NCI-H1048 (cell line): ENCODE measurements around the gene TMEM63A.
"Not testable (repeated sequence)": the region's sequence is repeated elsewhere in the genome, so short reads cannot be mapped to it uniquely, and the experiment has no call there.

Experiments used
- DNase-seq: peaks from one replicate; lab custom pipeline; 2025; lab: John Stamatoyannopoulos, UW

TMEM63A gene

GRCh38 chr1:225845097-225845496 is 37.1 kb downstream of the TMEM63A start:
- DNase-seq, result no peak

- DNase-seq, result no peak
Measured at GRCh38 chr1:225844236-225845061, 37.7 kb downstream of the TMEM63A start.

- DNase-seq, result no peak
Measured at GRCh38 chr1:225843426-225843795, 38.8 kb downstream of the TMEM63A start.

DNA sequence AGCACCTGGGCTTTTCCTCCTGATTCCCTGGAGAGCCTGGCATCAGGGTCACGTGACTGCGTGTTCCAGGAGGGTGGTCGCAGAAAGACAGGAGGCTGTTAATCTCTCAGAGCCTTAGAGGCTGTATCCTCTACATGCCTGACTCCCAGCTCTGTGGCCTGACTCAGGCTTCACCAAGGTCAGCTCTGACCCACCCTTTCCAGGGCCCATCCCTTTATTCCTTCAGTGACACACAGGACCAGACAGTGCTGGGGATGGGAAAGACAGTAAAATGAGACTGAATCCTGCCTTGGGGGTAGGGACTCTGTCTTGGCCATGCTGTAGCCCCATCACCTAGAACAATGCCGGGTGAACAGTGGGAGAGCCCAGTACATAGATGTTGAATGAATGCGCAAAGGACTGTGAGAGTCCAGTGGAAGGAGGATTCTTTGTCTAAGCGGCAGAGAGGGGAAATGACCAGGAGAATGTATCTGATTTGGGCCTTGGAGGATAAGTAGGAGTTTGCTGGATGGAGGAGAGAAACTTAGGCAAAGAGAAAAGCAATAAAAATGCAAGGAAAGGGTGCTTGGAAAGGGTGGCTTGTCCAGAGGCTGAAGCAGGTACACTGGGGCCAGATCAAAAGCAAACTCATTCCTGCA is 39.3 kb downstream of the TMEM63A start:
- DNase-seq, result no peak

DNA sequence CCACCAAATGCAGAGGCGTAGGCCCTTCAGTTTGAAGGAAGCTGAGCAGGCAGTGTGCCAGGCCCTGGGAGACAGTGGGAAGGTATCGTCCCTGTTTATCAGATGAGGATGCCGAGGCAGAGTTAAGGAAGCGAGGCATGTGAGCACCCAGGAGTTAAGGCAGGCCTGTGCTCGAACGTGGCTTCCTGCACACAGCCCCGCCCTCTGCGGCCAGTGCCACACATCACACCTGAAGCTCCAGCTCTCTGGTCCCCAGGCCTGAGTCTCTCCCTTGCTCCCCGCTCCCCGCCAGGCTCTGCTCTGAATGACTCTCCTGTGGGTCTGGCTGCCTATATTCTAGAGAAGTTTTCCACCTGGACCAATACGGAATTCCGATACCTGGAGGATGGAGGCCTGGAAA is 40.1 kb downstream of the TMEM63A start:
- no peak for DNase-seq

DNA sequence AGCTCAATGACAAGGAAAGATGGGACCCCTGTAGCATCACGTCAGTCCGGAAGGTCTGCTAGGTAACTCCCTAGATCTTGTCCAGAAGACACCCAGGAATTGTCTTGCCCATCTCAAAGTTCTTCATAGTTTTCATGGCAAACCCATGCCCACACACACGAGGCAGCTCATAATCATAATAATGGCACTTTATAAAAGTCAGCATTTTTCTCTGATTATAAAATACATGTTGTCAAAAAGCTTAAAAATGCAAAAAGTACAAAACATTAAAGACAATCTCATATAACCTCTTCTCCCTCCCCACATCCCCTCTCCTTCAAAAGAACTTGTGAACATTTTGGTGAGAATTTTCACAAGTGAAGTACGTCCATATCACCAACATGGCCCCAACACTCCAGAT is 41.5 kb downstream of the TMEM63A start:
- no peak for DNase-seq

- no peak for DNase-seq
Measured at GRCh38 chr1:225840223-225840610, 42.0 kb downstream of the TMEM63A start.

DNA sequence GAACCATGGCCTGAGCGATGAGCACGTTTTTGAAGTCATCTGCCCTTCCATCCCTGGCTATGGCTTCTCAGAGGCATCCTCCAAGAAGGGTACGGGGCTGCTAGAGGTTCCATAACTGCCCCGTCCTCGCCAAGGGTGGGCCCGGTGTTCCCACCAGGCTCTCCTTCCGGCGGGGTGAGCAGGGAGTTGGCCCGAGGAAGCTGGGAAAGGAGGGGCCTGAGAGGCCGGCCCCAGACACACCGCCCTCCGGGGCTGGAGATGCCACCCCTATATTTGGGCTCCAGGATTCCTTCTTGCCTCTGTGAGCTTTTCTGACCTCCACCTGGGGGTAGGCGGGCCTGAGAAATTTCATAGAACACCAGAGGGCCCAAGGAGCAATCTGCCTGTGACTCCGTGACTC is 43.4 kb downstream of the TMEM63A start:
- no peak for DNase-seq

DNA sequence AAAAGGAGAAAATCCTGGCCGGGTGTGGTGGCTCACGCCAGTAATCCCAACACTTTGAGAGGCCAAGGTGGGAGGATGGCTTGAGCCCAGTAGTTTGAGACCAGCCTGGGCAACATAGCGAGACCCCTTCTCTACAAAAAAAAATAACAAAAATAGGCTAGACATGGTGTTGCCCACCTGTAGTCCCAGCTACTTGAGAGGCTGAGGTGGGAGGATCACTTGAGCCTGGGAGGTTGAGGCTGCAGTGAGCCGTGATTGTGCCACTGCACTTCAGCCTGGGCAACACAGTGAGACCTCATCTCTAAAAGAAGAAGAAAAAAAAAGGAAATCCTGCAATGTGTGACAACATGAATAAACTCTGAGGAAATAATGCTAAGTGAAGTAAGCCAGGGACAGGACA is 45.9 kb downstream of the TMEM63A start:
- not testable (repeated sequence) for DNase-seq

DNA sequence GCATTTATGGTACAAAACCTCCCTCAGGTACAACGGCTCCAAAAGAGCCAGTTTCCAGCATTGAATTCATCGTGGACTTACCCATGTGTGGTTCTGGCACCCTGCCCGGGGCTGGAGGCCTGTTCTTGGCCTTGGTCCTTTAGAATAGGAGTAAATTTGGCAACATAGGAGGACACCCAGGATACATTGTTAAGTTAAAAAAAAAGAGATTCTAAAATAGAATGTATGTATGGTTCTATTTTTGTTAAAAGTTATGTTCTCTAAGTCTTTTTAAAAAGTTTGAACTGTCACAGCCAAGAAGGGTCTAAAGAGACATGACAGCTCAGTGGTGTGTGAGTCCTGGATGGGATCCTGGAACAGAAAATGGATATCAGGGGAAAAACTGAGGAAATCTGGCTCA is 46.3 kb downstream of the TMEM63A start:
- no peak for DNase-seq

- DNase-seq, result no peak
Measured at GRCh38 chr1:225834417-225835329, 47.5 kb downstream of the TMEM63A start.

GRCh38 chr1:225830841-225831240 is 51.3 kb downstream of the TMEM63A start:
- DNase-seq, result no peak

DNA sequence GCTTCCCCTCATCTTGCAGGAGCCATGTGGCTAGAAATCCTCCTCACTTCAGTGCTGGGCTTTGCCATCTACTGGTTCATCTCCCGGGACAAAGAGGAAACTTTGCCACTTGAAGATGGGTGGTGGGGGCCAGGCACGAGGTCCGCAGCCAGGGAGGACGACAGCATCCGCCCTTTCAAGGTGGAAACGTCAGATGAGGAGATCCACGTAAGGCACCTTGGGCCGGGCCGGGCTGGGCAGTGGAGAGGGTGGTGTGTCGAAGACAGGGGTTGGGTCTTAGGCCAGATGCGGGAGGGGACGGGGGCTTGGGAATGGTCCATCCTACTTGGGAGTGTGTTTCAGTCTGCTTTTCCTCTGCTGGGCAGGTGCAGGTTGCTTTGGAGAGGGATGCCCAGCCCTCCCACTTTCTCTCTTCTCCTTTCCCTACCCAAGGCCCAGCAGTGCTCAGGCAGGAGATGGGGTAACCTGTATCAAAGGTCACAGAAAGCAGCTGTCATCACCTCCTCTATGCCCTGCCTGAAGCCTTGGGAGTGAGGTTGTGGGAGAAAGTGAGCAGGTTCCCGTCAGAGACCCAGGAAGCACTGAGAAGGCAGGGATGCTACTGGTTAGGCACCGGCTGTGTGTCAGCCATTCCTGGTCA is 53.4 kb downstream of the TMEM63A start:
- DNase-seq, result no peak

DNA sequence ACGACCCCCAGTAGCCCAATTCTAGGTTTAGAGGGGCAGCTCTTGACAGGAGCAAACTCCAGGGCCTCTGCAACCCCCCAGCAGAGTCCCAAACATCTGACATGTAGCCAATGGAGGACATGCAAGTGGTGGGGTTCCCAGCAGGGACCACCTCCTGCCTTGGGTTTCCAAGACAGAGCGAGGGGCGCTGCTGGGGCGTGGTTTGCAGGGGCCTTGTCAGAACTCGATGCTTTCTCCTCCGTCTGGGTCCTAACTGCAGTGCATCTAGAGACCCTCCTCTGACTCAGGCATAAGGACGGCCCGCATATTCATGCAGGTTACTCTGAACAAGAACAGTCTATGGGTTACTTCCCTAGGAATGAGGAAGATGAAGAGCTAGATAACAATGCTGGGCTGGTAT is 55.1 kb downstream of the TMEM63A start:
- DNase-seq, result no peak

GRCh38 chr1:225825607-225826007 is 56.6 kb downstream of the TMEM63A start:
- no peak for DNase-seq

- no peak for DNase-seq
Measured at GRCh38 chr1:225825078-225825477, 57.1 kb downstream of the TMEM63A start.

DNA sequence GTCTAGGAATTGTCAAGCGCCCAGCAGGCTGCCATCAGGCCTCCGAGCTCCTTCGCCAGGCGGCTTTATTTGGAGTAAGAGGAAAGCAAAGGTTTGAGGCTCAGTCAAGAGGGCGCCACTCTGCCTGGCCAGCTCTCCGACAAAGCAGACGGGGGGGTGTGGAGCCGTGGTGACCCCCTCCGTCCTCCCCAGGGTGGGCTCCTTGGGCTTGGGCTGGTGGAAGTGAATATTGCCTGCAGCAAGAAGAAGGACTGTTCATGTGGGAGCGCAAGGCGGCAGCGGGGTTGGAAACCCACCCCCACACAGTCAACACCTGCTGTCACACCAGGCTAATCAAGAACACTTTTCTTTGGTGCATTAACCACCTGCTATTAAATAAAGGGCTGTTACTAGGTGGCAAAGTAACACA is 57.6 kb downstream of the TMEM63A start:
- no peak for DNase-seq

DNA sequence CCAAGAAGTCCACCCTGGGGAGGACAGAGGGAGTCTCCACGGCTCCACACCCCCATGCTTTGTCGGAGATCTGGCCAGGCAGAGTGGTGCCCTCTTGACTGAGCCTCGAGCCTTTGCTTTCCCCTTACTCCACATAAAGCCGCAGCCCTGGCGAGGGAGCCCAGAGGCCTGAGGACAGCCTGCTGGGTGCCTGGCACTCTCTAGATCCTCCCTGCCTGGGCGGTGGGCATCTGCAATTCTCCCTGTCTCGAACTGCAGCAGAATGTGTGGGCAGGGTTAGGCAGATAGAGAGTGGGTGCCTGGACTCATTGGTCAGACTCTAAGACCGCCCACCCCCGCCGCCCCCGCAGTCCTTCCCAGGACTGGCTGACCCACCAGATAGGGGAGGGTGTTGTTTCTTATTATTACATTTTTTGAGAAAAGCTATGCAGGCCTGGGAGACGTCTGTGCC is 58.3 kb downstream of the TMEM63A start:
- no peak for DNase-seq

DNA sequence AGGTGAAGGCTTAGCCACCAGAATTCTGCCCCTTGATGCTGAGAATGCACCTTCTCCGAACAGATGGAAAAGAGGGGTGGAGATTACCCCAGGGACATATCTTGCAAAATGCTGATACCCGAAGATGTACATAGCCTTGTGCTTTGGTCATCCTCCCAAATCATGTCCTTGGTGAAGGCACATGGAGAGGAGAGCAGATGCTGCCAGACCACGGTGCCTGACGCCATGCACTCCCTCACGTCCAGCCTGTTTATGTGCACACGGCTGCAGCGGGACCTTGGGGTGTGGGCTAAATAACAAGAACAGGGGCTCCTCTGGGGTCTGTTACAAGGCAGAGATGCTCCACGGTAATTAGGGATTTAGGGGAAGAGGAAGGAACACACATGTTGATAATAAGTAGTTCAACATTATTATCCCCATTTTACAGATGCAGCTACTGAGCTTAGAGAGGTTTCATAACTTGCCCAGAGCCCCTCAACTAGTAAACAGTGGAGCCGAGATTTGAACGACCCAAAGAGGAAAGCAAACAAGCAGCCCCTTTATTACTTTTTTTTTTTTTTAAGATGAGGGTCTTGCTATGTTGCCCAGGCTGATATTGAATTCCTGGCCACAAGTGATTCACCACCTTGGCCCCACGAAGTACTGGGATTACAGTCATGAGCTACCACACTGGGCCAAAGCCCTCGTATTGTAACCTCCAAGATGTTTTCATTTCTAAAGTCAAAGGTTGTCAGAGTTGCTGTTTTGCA is 59.4 kb downstream of the TMEM63A start:
- DNase-seq, result no peak

DNA sequence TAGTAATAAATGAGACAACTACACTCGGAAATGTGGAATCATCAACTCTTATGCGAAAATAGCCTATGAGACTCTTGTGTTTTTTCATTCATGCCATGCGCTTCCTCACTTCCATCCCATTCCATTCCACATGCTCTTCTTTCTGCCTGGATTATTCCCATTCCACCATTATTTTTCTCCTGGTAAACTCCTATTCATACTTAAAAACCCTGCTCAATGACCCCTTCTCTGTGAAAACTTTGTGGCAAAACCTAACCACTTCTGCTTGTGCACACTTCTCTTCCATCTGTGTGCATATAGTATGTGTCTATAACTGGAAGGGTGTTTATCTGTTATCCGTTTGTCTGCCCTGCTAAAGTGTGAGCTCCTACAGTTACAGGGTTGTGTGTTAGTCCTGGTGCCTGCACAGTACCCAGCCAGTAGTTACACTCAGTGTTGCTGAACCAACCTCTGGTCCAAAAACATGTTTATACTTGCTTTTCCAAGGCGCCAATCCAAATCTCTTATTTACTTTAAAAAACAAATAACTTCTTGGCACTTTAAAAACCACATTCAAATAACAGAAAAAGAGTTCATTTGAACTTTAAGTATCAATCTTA is 61.6 kb downstream of the TMEM63A start:
- no peak for DNase-seq
